ENCODE measurements around the gene CAD.

Gene CAD

GRCh38 chr2:27245116-27245515 lies 27.9 kb downstream of the CAD start:
- no peaks in the 10 kb centered on the region for H3K9me3 ChIP-seq (ENCODE audit: control insufficient read depth in 2 of 2, low read length in 2 of 2)
- no peak overlapping the region for H3K27ac ChIP-seq (ENCODE audit: low read length)
- peaks cover 7 to 37% of the 10 kb centered on the region in 2 donors for H3K36me3 ChIP-seq (ENCODE audit: control insufficient read depth in 2 of 2, insufficient read depth in 2 of 2, low read length in 2 of 2)
- H3K27me3 ChIP-seq (ENCODE audit: control insufficient read depth in 1 of 2, insufficient read depth in 2 of 2, low read length in 2 of 2): peaks cover 8% of the 10 kb centered on the region in 2 donors
- no peaks in the 10 kb centered on the region for H3K4me1 ChIP-seq (ENCODE audit: control insufficient read depth, insufficient read depth, low read length)
- no peak overlapping the region for H3K9ac ChIP-seq (ENCODE audit: low read length in 2 of 2)
- no peak overlapping the region for H3K4me3 ChIP-seq (ENCODE audit: low read length in 2 of 2)

- no peak overlapping the region for H3K4me3 ChIP-seq (ENCODE audit: low read length in 2 of 2)
- no peak overlapping the region for H3K27ac ChIP-seq (ENCODE audit: low read length)
- no peaks in the 10 kb centered on the region for H3K9me3 ChIP-seq (ENCODE audit: control insufficient read depth in 2 of 2, low read length in 2 of 2)
- peaks cover 7 to 33% of the 10 kb centered on the region in 2 donors for H3K36me3 ChIP-seq (ENCODE audit: control insufficient read depth in 2 of 2, insufficient read depth in 2 of 2, low read length in 2 of 2)
- H3K4me1 ChIP-seq (ENCODE audit: control insufficient read depth, insufficient read depth, low read length): no peaks in the 10 kb centered on the region
- peaks cover 11 to 13% of the 10 kb centered on the region in 2 donors for H3K27me3 ChIP-seq (ENCODE audit: control insufficient read depth in 1 of 2, insufficient read depth in 2 of 2, low read length in 2 of 2)
- H3K9ac ChIP-seq (ENCODE audit: low read length in 2 of 2): no peak overlapping the region
Measured at GRCh38 chr2:27245626-27246025, 28.5 kb downstream of the CAD start.

GRCh38 chr2:27247893-27248292 lies 30.7 kb downstream of the CAD start:
- Histone ChIP-seq H3K4me3 (ENCODE audit: low read length in 2 of 2) (no peak overlapping the region), H3K36me3 (ENCODE audit: control insufficient read depth in 2 of 2, insufficient read depth in 2 of 2, low read length in 2 of 2) (peaks cover 0 to 12% of the 10 kb centered on the region in 2 donors), H3K9ac (ENCODE audit: low read length in 2 of 2) (no peak overlapping the region), H3K9me3 (ENCODE audit: control insufficient read depth in 2 of 2, low read length in 2 of 2) (no peaks in the 10 kb centered on the region), H3K4me1 (ENCODE audit: control insufficient read depth, insufficient read depth, low read length) (no peaks in the 10 kb centered on the region), H3K27ac (ENCODE audit: low read length) (no peak overlapping the region), H3K27me3 (ENCODE audit: control insufficient read depth in 1 of 2, insufficient read depth in 2 of 2, low read length in 2 of 2) (peaks cover 22% of the 10 kb centered on the region in 2 donors)

GRCh38 chr2:27249159-27249890 lies 32.2 kb downstream of the CAD start:
- H3K4me1 ChIP-seq (ENCODE audit: control insufficient read depth, insufficient read depth, low read length): no peaks in the 10 kb centered on the region
- no peak overlapping the region for H3K9ac ChIP-seq (ENCODE audit: low read length in 2 of 2)
- H3K9me3 ChIP-seq (ENCODE audit: control insufficient read depth in 2 of 2, low read length in 2 of 2): no peaks in the 10 kb centered on the region
- no peak overlapping the region for H3K27ac ChIP-seq (ENCODE audit: low read length)
- peaks cover 27% of the 10 kb centered on the region in 2 donors for H3K27me3 ChIP-seq (ENCODE audit: control insufficient read depth in 1 of 2, insufficient read depth in 2 of 2, low read length in 2 of 2)
- H3K4me3 ChIP-seq (ENCODE audit: low read length in 2 of 2): no peak overlapping the region
- H3K36me3 ChIP-seq (ENCODE audit: control insufficient read depth in 2 of 2, insufficient read depth in 2 of 2, low read length in 2 of 2): no peaks in the 10 kb centered on the region

- Histone ChIP-seq H3K9ac (ENCODE audit: low read length in 2 of 2) (no peak overlapping the region), H3K27ac (ENCODE audit: low read length) (no peak overlapping the region), H3K27me3 (ENCODE audit: control insufficient read depth in 1 of 2, insufficient read depth in 2 of 2, low read length in 2 of 2) (peaks cover 30 to 31% of the 10 kb centered on the region in 2 donors), H3K9me3 (ENCODE audit: control insufficient read depth in 2 of 2, low read length in 2 of 2) (no peaks in the 10 kb centered on the region), H3K4me3 (ENCODE audit: low read length in 2 of 2) (no peak overlapping the region), H3K36me3 (ENCODE audit: control insufficient read depth in 2 of 2, insufficient read depth in 2 of 2, low read length in 2 of 2) (no peaks in the 10 kb centered on the region), H3K4me1 (ENCODE audit: control insufficient read depth, insufficient read depth, low read length) (no peaks in the 10 kb centered on the region)
Measured at GRCh38 chr2:27249891-27250651, 32.9 kb downstream of the CAD start.

GRCh38 chr2:27250652-27251379 lies 33.6 kb downstream of the CAD start:
- Histone ChIP-seq H3K27ac (ENCODE audit: low read length) (no peak overlapping the region), H3K36me3 (ENCODE audit: control insufficient read depth in 2 of 2, insufficient read depth in 2 of 2, low read length in 2 of 2) (no peaks in the 10 kb centered on the region), H3K27me3 (ENCODE audit: control insufficient read depth in 1 of 2, insufficient read depth in 2 of 2, low read length in 2 of 2) (peaks cover 30 to 35% of the 10 kb centered on the region in 2 donors), H3K9ac (ENCODE audit: low read length in 2 of 2) (no peak overlapping the region), H3K9me3 (ENCODE audit: control insufficient read depth in 2 of 2, low read length in 2 of 2) (no peaks in the 10 kb centered on the region), H3K4me1 (ENCODE audit: control insufficient read depth, insufficient read depth, low read length) (no peaks in the 10 kb centered on the region), H3K4me3 (ENCODE audit: low read length in 2 of 2) (no peak overlapping the region)

GRCh38 chr2:27251766-27252165 lies 34.6 kb downstream of the CAD start:
- Histone ChIP-seq H3K36me3 (ENCODE audit: control insufficient read depth in 2 of 2, insufficient read depth in 2 of 2, low read length in 2 of 2) (no peaks in the 10 kb centered on the region), H3K4me1 (ENCODE audit: control insufficient read depth, insufficient read depth, low read length) (no peaks in the 10 kb centered on the region), H3K9ac (ENCODE audit: low read length in 2 of 2) (no peak overlapping the region), H3K9me3 (ENCODE audit: control insufficient read depth in 2 of 2, low read length in 2 of 2) (no peaks in the 10 kb centered on the region), H3K4me3 (ENCODE audit: low read length in 2 of 2) (no peak overlapping the region), H3K27ac (ENCODE audit: low read length) (no peak overlapping the region), H3K27me3 (ENCODE audit: control insufficient read depth in 1 of 2, insufficient read depth in 2 of 2, low read length in 2 of 2) (peaks cover 38 to 41% of the 10 kb centered on the region in 2 donors)

- Histone ChIP-seq H3K4me3 (ENCODE audit: low read length in 2 of 2) (no peak overlapping the region), H3K4me1 (ENCODE audit: control insufficient read depth, insufficient read depth, low read length) (no peaks in the 10 kb centered on the region), H3K27me3 (ENCODE audit: control insufficient read depth in 1 of 2, insufficient read depth in 2 of 2, low read length in 2 of 2) (peaks cover 51 to 59% of the 10 kb centered on the region in 2 donors), H3K27ac (ENCODE audit: low read length) (no peak overlapping the region), H3K9me3 (ENCODE audit: control insufficient read depth in 2 of 2, low read length in 2 of 2) (no peaks in the 10 kb centered on the region), H3K36me3 (ENCODE audit: control insufficient read depth in 2 of 2, insufficient read depth in 2 of 2, low read length in 2 of 2) (no peaks in the 10 kb centered on the region), H3K9ac (ENCODE audit: low read length in 2 of 2) (no peak overlapping the region)
Measured at GRCh38 chr2:27255187-27255586, 38.0 kb downstream of the CAD start.

- Histone ChIP-seq H3K27ac (ENCODE audit: low read length) (no peak overlapping the region), H3K27me3 (ENCODE audit: control insufficient read depth in 1 of 2, insufficient read depth in 2 of 2, low read length in 2 of 2) (peaks cover 48 to 58% of the 10 kb centered on the region in 2 donors)
Measured at GRCh38 chr2:27255660-27256059, 38.5 kb downstream of the CAD start.

GRCh38 chr2:27256855-27257454 lies 39.8 kb downstream of the CAD start:
- H3K27ac ChIP-seq (ENCODE audit: low read length): no peak overlapping the region
- H3K27me3 ChIP-seq (ENCODE audit: control insufficient read depth in 1 of 2, insufficient read depth in 2 of 2, low read length in 2 of 2): peaks cover 49 to 58% of the 10 kb centered on the region in 2 donors
- H3K4me3 ChIP-seq (ENCODE audit: low read length in 2 of 2): no peak overlapping the region
- H3K4me1 ChIP-seq (ENCODE audit: control insufficient read depth, insufficient read depth, low read length): peaks cover 4% of the 10 kb centered on the region
- no peaks in the 10 kb centered on the region for H3K36me3 ChIP-seq (ENCODE audit: control insufficient read depth in 2 of 2, insufficient read depth in 2 of 2, low read length in 2 of 2)
- H3K9ac ChIP-seq (ENCODE audit: low read length in 2 of 2): no peak overlapping the region
- H3K9me3 ChIP-seq (ENCODE audit: control insufficient read depth in 2 of 2, low read length in 2 of 2): no peaks in the 10 kb centered on the region

More at GRCh38 chr2:27255660-27256059, 38.5 kb downstream of the CAD start:
- Histone ChIP-seq H3K4me3 (ENCODE audit: low read length in 2 of 2) (no peak overlapping the region), H3K9ac (ENCODE audit: low read length in 2 of 2) (no peak overlapping the region), H3K9me3 (ENCODE audit: control insufficient read depth in 2 of 2, low read length in 2 of 2) (no peaks in the 10 kb centered on the region), H3K36me3 (ENCODE audit: control insufficient read depth in 2 of 2, insufficient read depth in 2 of 2, low read length in 2 of 2) (no peaks in the 10 kb centered on the region), H3K4me1 (ENCODE audit: control insufficient read depth, insufficient read depth, low read length) (no peaks in the 10 kb centered on the region)

Data from stomach smooth muscle (tissue), 2 donors.